ENCODE results near the gene DNM1L.

The DNM1L gene

GRCh38 chr12:32686340-32686739 is 7.2 kb downstream of the DNM1L start:
- H3K4me2 ChIP-seq (ENCODE audit: insufficient read depth, low read length), result no peak overlapping the region
- H3K79me2 ChIP-seq (ENCODE audit: insufficient read depth, low read length), result peaks cover 99% of the 10 kb centered on the region
- peaks cover 37% of the 10 kb centered on the region; the same call in 1 of the 2 replicates for H4K20me1 ChIP-seq (ENCODE audit: insufficient read depth, low read length)
- no peak overlapping the region for H3K9ac ChIP-seq (ENCODE audit: low read depth, low read length)
- ATAC-seq (ENCODE audit: insufficient read depth, low read depth) (no peak), DNase-seq (no peak)
- H3K27ac ChIP-seq (ENCODE audit: low read length), result no peak overlapping the region
- no peak for TF ChIP-seq EZH2 (IDR thresholded peaks at IDR 0.05; ENCODE audit: borderline replicate concordance, low read depth, low read length, severe bottlenecking)
- TF ChIP-seq CTCF (IDR thresholded peaks at IDR 0.05; ENCODE audit: borderline replicate concordance, extremely low read depth, low read length, poor library complexity, severe bottlenecking), result no peak
- H3K4me1 ChIP-seq (ENCODE audit: insufficient read depth, low read length), result peaks cover 4% of the 10 kb centered on the region
- H3K36me3 ChIP-seq (ENCODE audit: insufficient read depth, low read length), result peaks cover 23% of the 10 kb centered on the region; the same call in 1 of the 2 replicates
- H3K4me3 ChIP-seq (ENCODE audit: low read depth in 1 of 2, low read length in 2 of 2), result no peak overlapping the region
- no peaks in the 10 kb centered on the region for H3K27me3 ChIP-seq (ENCODE audit: insufficient read depth, low read length, poor library complexity)
- no peak overlapping the region for H2AFZ ChIP-seq (ENCODE audit: low read depth, low read length)
- H3K9me3 ChIP-seq (ENCODE audit: insufficient read depth, low read length, severe bottlenecking), result no peaks in the 10 kb centered on the region

GRCh38 chr12:32688786-32689185 is 9.7 kb downstream of the DNM1L start:
- no peak overlapping the region for H3K4me2 ChIP-seq (ENCODE audit: insufficient read depth, low read length)
- H3K79me2 ChIP-seq (ENCODE audit: insufficient read depth, low read length), result peaks cover 100% of the 10 kb centered on the region
- no peak overlapping the region for H2AFZ ChIP-seq (ENCODE audit: low read depth, low read length)
- DNase-seq (no peak), ATAC-seq (ENCODE audit: insufficient read depth, low read depth) (no peak)
- no peaks in the 10 kb centered on the region for H3K9me3 ChIP-seq (ENCODE audit: insufficient read depth, low read length, severe bottlenecking)
- H3K9ac ChIP-seq (ENCODE audit: low read depth, low read length), result no peak overlapping the region
- H4K20me1 ChIP-seq (ENCODE audit: insufficient read depth, low read length), result peaks cover 46% of the 10 kb centered on the region; the same call in 1 of the 2 replicates
- no peaks in the 10 kb centered on the region; the same call in 1 of the 2 replicates for H3K4me1 ChIP-seq (ENCODE audit: insufficient read depth, low read length)
- H3K36me3 ChIP-seq (ENCODE audit: insufficient read depth, low read length), result peaks cover 20% of the 10 kb centered on the region; the same call in 1 of the 2 replicates
- TF ChIP-seq EZH2 (IDR thresholded peaks at IDR 0.05; ENCODE audit: borderline replicate concordance, low read depth, low read length, severe bottlenecking) (no peak), CTCF (IDR thresholded peaks at IDR 0.05; ENCODE audit: borderline replicate concordance, extremely low read depth, low read length, poor library complexity, severe bottlenecking) (no peak)
- H3K27me3 ChIP-seq (ENCODE audit: insufficient read depth, low read length, poor library complexity), result no peaks in the 10 kb centered on the region
- H3K4me3 ChIP-seq (ENCODE audit: low read depth in 1 of 2, low read length in 2 of 2), result no peak overlapping the region
- no peak overlapping the region for H3K27ac ChIP-seq (ENCODE audit: low read length)

GRCh38 chr12:32690927-32691326 is 11.8 kb downstream of the DNM1L start:
- H3K4me3 ChIP-seq (ENCODE audit: low read depth in 1 of 2, low read length in 2 of 2), result no peak overlapping the region
- no peaks in the 10 kb centered on the region for H3K27me3 ChIP-seq (ENCODE audit: insufficient read depth, low read length, poor library complexity)
- no peak for DNase-seq
- H3K79me2 ChIP-seq (ENCODE audit: insufficient read depth, low read length), result peaks cover 100% of the 10 kb centered on the region
- no peak overlapping the region for H3K27ac ChIP-seq (ENCODE audit: low read length)
- peaks cover 59% of the 10 kb centered on the region; the same call in 1 of the 2 replicates for H4K20me1 ChIP-seq (ENCODE audit: insufficient read depth, low read length)
- no peaks in the 10 kb centered on the region for H3K9me3 ChIP-seq (ENCODE audit: insufficient read depth, low read length, severe bottlenecking)
- no peak overlapping the region for H3K4me2 ChIP-seq (ENCODE audit: insufficient read depth, low read length)
- no peak overlapping the region for H2AFZ ChIP-seq (ENCODE audit: low read depth, low read length)
- TF ChIP-seq CTCF (IDR thresholded peaks at IDR 0.05; ENCODE audit: borderline replicate concordance, extremely low read depth, low read length, poor library complexity, severe bottlenecking) (no peak), EZH2 (IDR thresholded peaks at IDR 0.05; ENCODE audit: borderline replicate concordance, low read depth, low read length, severe bottlenecking) (no peak)
- no peak for ATAC-seq (ENCODE audit: insufficient read depth, low read depth)
- no peaks in the 10 kb centered on the region for H3K4me1 ChIP-seq (ENCODE audit: insufficient read depth, low read length)
- peaks cover 12% of the 10 kb centered on the region for H3K36me3 ChIP-seq (ENCODE audit: insufficient read depth, low read length)
- no peak overlapping the region for H3K9ac ChIP-seq (ENCODE audit: low read depth, low read length)

GRCh38 chr12:32692358-32692757 is 13.3 kb downstream of the DNM1L start:
- DNase-seq (no peak), ATAC-seq (ENCODE audit: insufficient read depth, low read depth) (no peak)
- no peak overlapping the region for H3K27ac ChIP-seq (ENCODE audit: low read length)
- no peak overlapping the region for H3K4me3 ChIP-seq (ENCODE audit: low read depth in 1 of 2, low read length in 2 of 2)
- TF ChIP-seq EZH2 (IDR thresholded peaks at IDR 0.05; ENCODE audit: borderline replicate concordance, low read depth, low read length, severe bottlenecking) (no peak), CTCF (IDR thresholded peaks at IDR 0.05; ENCODE audit: borderline replicate concordance, extremely low read depth, low read length, poor library complexity, severe bottlenecking) (no peak)
- no peak overlapping the region for H3K9ac ChIP-seq (ENCODE audit: low read depth, low read length)
- no peaks in the 10 kb centered on the region for H3K27me3 ChIP-seq (ENCODE audit: insufficient read depth, low read length, poor library complexity)
- no peak overlapping the region for H3K4me2 ChIP-seq (ENCODE audit: insufficient read depth, low read length)
- H3K4me1 ChIP-seq (ENCODE audit: insufficient read depth, low read length), result no peaks in the 10 kb centered on the region
- no peaks in the 10 kb centered on the region for H3K9me3 ChIP-seq (ENCODE audit: insufficient read depth, low read length, severe bottlenecking)
- peaks cover 99% of the 10 kb centered on the region for H3K79me2 ChIP-seq (ENCODE audit: insufficient read depth, low read length)
- H2AFZ ChIP-seq (ENCODE audit: low read depth, low read length), result no peak overlapping the region
- peaks cover 8% of the 10 kb centered on the region for H3K36me3 ChIP-seq (ENCODE audit: insufficient read depth, low read length)
- peaks cover 54% of the 10 kb centered on the region; the same call in 1 of the 2 replicates for H4K20me1 ChIP-seq (ENCODE audit: insufficient read depth, low read length)

Data from DND-41 (cell line).